ENCODE results near the gene C1QTNF6.

GRCh38 chr22:37199760-37200108 is 11.7 kb upstream of the C1QTNF6 start:
- TF ChIP-seq CTCF (conservative IDR thresholded peaks at IDR 0.05; ENCODE audit: low read depth, low read length) (no peak), EZH2 (IDR thresholded peaks at IDR 0.05; ENCODE audit: borderline replicate concordance, low read depth, low read length, poor library complexity, severe bottlenecking) (no peak)

All from A673 (cell line).